ENCODE results near the gene IGSF11. TPM values are rescaled to one million over a fixed set of nuclear protein-coding genes. Genes with fewer than 3 reads are reported as not detected.

IGSF11 gene
- total RNA-seq, 4 donors from 2014 or later = 0.27 to 0.95 (median 0.59) TPM

DNA sequence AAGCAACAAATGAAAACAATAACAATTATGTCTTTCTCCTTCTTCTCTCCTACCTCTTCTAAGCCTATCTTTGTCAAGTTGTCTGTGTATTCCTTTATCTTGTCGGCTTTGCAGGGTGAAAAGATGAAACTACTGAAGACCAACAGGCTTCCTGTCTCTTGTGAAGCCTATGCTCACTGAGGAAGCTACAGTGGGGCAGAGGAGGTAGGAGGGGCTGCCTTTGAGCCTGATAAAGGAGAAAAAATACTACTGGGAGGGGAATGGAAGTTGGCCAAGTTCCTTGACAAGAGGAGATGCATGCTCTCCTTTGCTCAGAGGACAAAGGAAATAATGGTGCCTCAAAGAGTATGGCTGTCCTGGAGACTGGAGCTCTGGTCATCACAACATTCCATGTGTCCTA, 92.0 kb downstream of the IGSF11 start:
- no peak overlapping the region for H3K27ac ChIP-seq
- TF ChIP-seq, protein P1, sequence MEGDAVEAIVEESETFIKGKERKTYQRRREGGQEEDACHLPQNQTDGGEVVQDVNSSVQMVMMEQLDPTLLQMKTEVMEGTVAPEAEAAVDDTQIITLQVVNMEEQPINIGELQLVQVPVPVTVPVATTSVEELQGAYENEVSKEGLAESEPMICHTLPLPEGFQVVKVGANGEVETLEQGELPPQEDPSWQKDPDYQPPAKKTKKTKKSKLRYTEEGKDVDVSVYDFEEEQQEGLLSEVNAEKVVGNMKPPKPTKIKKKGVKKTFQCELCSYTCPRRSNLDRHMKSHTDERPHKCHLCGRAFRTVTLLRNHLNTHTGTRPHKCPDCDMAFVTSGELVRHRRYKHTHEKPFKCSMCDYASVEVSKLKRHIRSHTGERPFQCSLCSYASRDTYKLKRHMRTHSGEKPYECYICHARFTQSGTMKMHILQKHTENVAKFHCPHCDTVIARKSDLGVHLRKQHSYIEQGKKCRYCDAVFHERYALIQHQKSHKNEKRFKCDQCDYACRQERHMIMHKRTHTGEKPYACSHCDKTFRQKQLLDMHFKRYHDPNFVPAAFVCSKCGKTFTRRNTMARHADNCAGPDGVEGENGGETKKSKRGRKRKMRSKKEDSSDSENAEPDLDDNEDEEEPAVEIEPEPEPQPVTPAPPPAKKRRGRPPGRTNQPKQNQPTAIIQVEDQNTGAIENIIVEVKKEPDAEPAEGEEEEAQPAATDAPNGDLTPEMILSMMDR (IDR thresholded peaks at IDR 0.05) = no peak
- TF ChIP-seq POLR2A (IDR thresholded peaks at IDR 0.05) (no peak), EP300 (IDR thresholded peaks at IDR 0.05; ENCODE audit: low read depth) (no peak), POLR2AphosphoS5 (IDR thresholded peaks at IDR 0.05) (no peak)
- in situ Hi-C loops (cut with MboI; ENCODE audit: low pct_ligation_motif_present in 1 of 4, low pct_unique_long_range_greater_than_20kb in 1 of 4, low sequenced_read_pairs in 3 of 4) (no loop called here), intact Hi-C loops (cut with DNase I; ENCODE audit: low total_unique reads) (no loop called here)
- no peaks in the 10 kb centered on the region for H3K36me3 ChIP-seq
- no peaks in the 10 kb centered on the region for H3K27me3 ChIP-seq
- no peak overlapping the region for H3K4me3 ChIP-seq
- H3K9me3 ChIP-seq = no peaks in the 10 kb centered on the region
- no peak for DNase-seq
- no peaks in the 10 kb centered on the region for H3K4me1 ChIP-seq
- 69 to 78% methylated on average over 1 of the region's 1 CpG for WGBS, 2 donors (ENCODE audit: low coverage in 1 of 2)

DNA sequence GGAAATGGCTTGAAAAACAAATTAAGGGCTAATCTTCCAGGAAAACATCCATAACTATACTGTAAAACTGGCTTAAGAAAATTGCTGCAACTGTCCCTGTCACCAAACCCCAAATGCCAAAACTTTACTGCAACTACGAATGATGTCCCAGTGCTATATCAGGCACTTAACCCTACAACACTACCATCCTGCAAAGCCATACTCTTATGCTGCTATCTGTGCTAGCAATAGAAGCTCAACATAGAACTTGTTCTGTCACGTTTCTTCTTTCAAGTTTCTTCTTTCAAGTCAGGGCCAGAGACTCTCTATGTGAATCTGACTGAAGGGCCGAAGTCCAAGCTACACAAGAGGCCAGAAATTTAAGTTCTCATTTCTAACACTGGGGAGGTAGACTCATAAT, 92.5 kb downstream of the IGSF11 start:
- no peak overlapping the region for H3K4me3 ChIP-seq
- 64 to 78% methylated on average over 3 of the region's 3 CpGs for WGBS, 2 donors (ENCODE audit: low coverage in 1 of 2)
- no peaks in the 10 kb centered on the region for H3K9me3 ChIP-seq
- no peaks in the 10 kb centered on the region for H3K27me3 ChIP-seq
- TF ChIP-seq, protein P1 (IDR thresholded peaks at IDR 0.05) = no peak
- TF ChIP-seq EP300 (IDR thresholded peaks at IDR 0.05; ENCODE audit: low read depth) (no peak), POLR2AphosphoS5 (IDR thresholded peaks at IDR 0.05) (no peak), POLR2A (IDR thresholded peaks at IDR 0.05) (no peak)
- in situ Hi-C loops (cut with MboI; ENCODE audit: low pct_ligation_motif_present in 1 of 4, low pct_unique_long_range_greater_than_20kb in 1 of 4, low sequenced_read_pairs in 3 of 4) = no loop called here
- H3K27ac ChIP-seq = no peak overlapping the region
- intact Hi-C loops (cut with DNase I; ENCODE audit: low total_unique reads) = no loop called here
- H3K36me3 ChIP-seq = no peaks in the 10 kb centered on the region
- DNase-seq = no peak
- no peaks in the 10 kb centered on the region for H3K4me1 ChIP-seq

- H3K27me3 ChIP-seq = no peaks in the 10 kb centered on the region
- no peak for DNase-seq
- WGBS, 2 donors (ENCODE audit: low coverage in 1 of 2) = 59 to 67% methylated on average over 3 of the region's 3 CpGs
- no peak overlapping the region for H3K4me3 ChIP-seq
- H3K4me1 ChIP-seq = no peaks in the 10 kb centered on the region
- TF ChIP-seq POLR2A (IDR thresholded peaks at IDR 0.05) = no peak
- TF ChIP-seq, protein P1 (IDR thresholded peaks at IDR 0.05) = no peak
- no peak for TF ChIP-seq POLR2AphosphoS5 (IDR thresholded peaks at IDR 0.05)
- intact Hi-C loops (cut with DNase I; ENCODE audit: low total_unique reads) = no loop called here
- H3K36me3 ChIP-seq = no peaks in the 10 kb centered on the region
- H3K9me3 ChIP-seq = no peaks in the 10 kb centered on the region
- in situ Hi-C loops (cut with MboI; ENCODE audit: low pct_ligation_motif_present in 1 of 4, low pct_unique_long_range_greater_than_20kb in 1 of 4, low sequenced_read_pairs in 3 of 4) = no loop called here
- no peak overlapping the region for H3K27ac ChIP-seq
These were observed 93.4 kb downstream of the IGSF11 start for GRCh38 chr3:118941236-118941635.

GRCh38 chr3:118938183-118938961, 96.3 kb downstream of the IGSF11 start:
- in situ Hi-C loops (cut with MboI; ENCODE audit: low pct_ligation_motif_present in 1 of 4, low pct_unique_long_range_greater_than_20kb in 1 of 4, low sequenced_read_pairs in 3 of 4) = no loop called here

More at GRCh38 chr3:118938183-118938961, 96.3 kb downstream of the IGSF11 start:
- Histone ChIP-seq H3K27me3 (no peaks in the 10 kb centered on the region), H3K36me3 (no peaks in the 10 kb centered on the region), H3K27ac (no peak overlapping the region), H3K4me1 (no peaks in the 10 kb centered on the region), H3K9me3 (no peaks in the 10 kb centered on the region), H3K4me3 (no peak overlapping the region)
- no peak for TF ChIP-seq POLR2AphosphoS5 (IDR thresholded peaks at IDR 0.05)
- no peak for TF ChIP-seq POLR2A (IDR thresholded peaks at IDR 0.05)
- no peak for TF ChIP-seq EP300 (IDR thresholded peaks at IDR 0.05; ENCODE audit: low read depth)
- TF ChIP-seq, protein P1 (IDR thresholded peaks at IDR 0.05) = no peak
- DNase-seq = no peak
- intact Hi-C loops (cut with DNase I; ENCODE audit: low total_unique reads) = no loop called here
- WGBS, 2 donors (ENCODE audit: low coverage in 1 of 2) = 65 to 69% methylated on average over 5 of the region's 5 CpGs
